PC-3 (cell line): Measurements from ENCODE around the gene GRM1.

ENCODE experiments used
- EZH2 ChIP-seq: fragments of 300-600 bp; sonication (generic); IDR thresholded peaks from one replicate; pipeline ENCODE4 v1.6.1; 2017; ENCODE audit warnings: antibody characterized with exemption, mild to moderate bottlenecking, low read length; ENCODE audit not compliant: unreplicated experiment
- EZH2phosphoT487 ChIP-seq: fragments of 300-600 bp; sonication (generic); IDR thresholded peaks from 2 replicates; pipeline ENCODE4 v1.6.1; 2018; ENCODE audit warnings: mild to moderate bottlenecking, antibody characterized with exemption, low read length, borderline replicate concordance
- TF ChIP-seq, protein P1 (sequence below): fragments of 300-600 bp; sonication (generic); conservative IDR thresholded peaks from 2 replicates; pipeline ENCODE4 v1.5.1; 2017; ENCODE audit warnings: antibody characterized with exemption, low read depth, mild to moderate bottlenecking, low read length

GRCh38 chr6:146183831-146184230, 155.0 kb downstream of the GRM1 start:
- TF ChIP-seq, protein P1, sequence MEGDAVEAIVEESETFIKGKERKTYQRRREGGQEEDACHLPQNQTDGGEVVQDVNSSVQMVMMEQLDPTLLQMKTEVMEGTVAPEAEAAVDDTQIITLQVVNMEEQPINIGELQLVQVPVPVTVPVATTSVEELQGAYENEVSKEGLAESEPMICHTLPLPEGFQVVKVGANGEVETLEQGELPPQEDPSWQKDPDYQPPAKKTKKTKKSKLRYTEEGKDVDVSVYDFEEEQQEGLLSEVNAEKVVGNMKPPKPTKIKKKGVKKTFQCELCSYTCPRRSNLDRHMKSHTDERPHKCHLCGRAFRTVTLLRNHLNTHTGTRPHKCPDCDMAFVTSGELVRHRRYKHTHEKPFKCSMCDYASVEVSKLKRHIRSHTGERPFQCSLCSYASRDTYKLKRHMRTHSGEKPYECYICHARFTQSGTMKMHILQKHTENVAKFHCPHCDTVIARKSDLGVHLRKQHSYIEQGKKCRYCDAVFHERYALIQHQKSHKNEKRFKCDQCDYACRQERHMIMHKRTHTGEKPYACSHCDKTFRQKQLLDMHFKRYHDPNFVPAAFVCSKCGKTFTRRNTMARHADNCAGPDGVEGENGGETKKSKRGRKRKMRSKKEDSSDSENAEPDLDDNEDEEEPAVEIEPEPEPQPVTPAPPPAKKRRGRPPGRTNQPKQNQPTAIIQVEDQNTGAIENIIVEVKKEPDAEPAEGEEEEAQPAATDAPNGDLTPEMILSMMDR: no peak
- TF ChIP-seq EZH2: no peak
- TF ChIP-seq EZH2phosphoT487: no peak
